H9 (cell line): ENCODE results near the gene BRPF1. TPM values are rescaled to one million over a fixed set of nuclear protein-coding genes. Genes with fewer than 3 reads are reported as not detected.
A peak's percentile ranks its signal among the peaks of the same experiment; 100 is the strongest.

Experiments used
- DNase-seq: peaks from one replicate; pipeline ENCODE4 v3.0.0-alpha.2; 2017
- H2AFZ ChIP-seq: one replicate; pipeline ENCODE4 v1.6.1; 2013; ENCODE audit warnings: mild to moderate bottlenecking, low read length, control low read depth, moderate library complexity
- H2AK5ac ChIP-seq: 2 replicates; pipeline ENCODE4 v1.6.1; 2013; ENCODE audit warnings: low read length, control low read depth, mixed read lengths; ENCODE audit not compliant: insufficient read length
- H2BK120ac ChIP-seq: one replicate; pipeline ENCODE4 v1.6.1; 2013; ENCODE audit warnings: low read depth, mild to moderate bottlenecking, low read length, control low read depth, inconsistent platforms; ENCODE audit not compliant: poor library complexity, severe bottlenecking
- H2BK12ac ChIP-seq: 2 replicates; pipeline ENCODE4 v1.6.1; 2013; ENCODE audit warnings: low read length, control low read depth, mixed read lengths, low read depth; ENCODE audit not compliant: insufficient read length
- H2BK15ac ChIP-seq: 2 replicates; pipeline ENCODE4 v1.6.1; 2013; ENCODE audit warnings: low read depth, low read length, control low read depth
- H2BK20ac ChIP-seq: one replicate; pipeline ENCODE4 v1.6.1; 2013; ENCODE audit warnings: low read depth, mild to moderate bottlenecking, low read length, control low read depth, inconsistent platforms; ENCODE audit not compliant: poor library complexity, severe bottlenecking
- H2BK5ac ChIP-seq: 2 replicates; pipeline ENCODE4 v1.6.1; 2013; ENCODE audit warnings: low read length, control low read depth, mixed read lengths; ENCODE audit not compliant: insufficient read length
- H3K14ac ChIP-seq: 2 replicates; pipeline ENCODE4 v1.6.1; 2013; ENCODE audit warnings: low read length, control low read depth; ENCODE audit not compliant: insufficient read depth
- H3K18ac ChIP-seq: 2 replicates; pipeline ENCODE4 v1.6.1; 2013; ENCODE audit warnings: low read depth, mild to moderate bottlenecking, mixed read lengths, low read length, control low read depth; ENCODE audit not compliant: insufficient read length
- H3K23ac ChIP-seq: 2 replicates; pipeline ENCODE4 v1.6.1; 2013; ENCODE audit warnings: low read length, control low read depth, mixed read lengths, low read depth; ENCODE audit not compliant: insufficient read length
- H3K23me2 ChIP-seq: 2 replicates; pipeline ENCODE4 v1.6.1; 2013; ENCODE audit warnings: low read depth, mild to moderate bottlenecking, mixed read lengths, low read length, control low read depth; ENCODE audit not compliant: insufficient read length, poor library complexity, severe bottlenecking
- H3K27ac ChIP-seq: 2 replicates; pipeline ENCODE4 v1.5.1; 2013; ENCODE audit warnings: low read length, control low read depth, mixed read lengths, low read depth; ENCODE audit not compliant: insufficient read length
- H3K27me3 ChIP-seq: 2 replicates; pipeline ENCODE4 v1.6.1; 2013; ENCODE audit warnings: low read length, control low read depth, inconsistent platforms; ENCODE audit not compliant: insufficient read depth
- H3K4ac ChIP-seq: 2 replicates; pipeline ENCODE4 v1.6.1; 2013; ENCODE audit warnings: low read depth, mild to moderate bottlenecking, control low read depth, inconsistent platforms, low read length, moderate library complexity
- H3K4me1 ChIP-seq: 2 replicates; pipeline ENCODE4 v1.6.1; 2013; ENCODE audit warnings: low read length, control low read depth, inconsistent platforms; ENCODE audit not compliant: insufficient read depth
- H3K4me2 ChIP-seq: 2 replicates; pipeline ENCODE4 v1.6.1; 2013; ENCODE audit warnings: low read length, control low read depth, mixed read lengths; ENCODE audit not compliant: insufficient read length, insufficient read depth
- H3K56ac ChIP-seq: 2 replicates; pipeline ENCODE4 v1.6.1; 2013; ENCODE audit warnings: low read depth, mild to moderate bottlenecking, mixed read lengths, low read length, control low read depth; ENCODE audit not compliant: insufficient read length
- H3K79me1 ChIP-seq: 2 replicates; pipeline ENCODE4 v1.6.1; 2013; ENCODE audit warnings: low read depth, mild to moderate bottlenecking, moderate library complexity, low read length, control low read depth, inconsistent platforms; ENCODE audit not compliant: insufficient read depth, poor library complexity, severe bottlenecking
- H3K79me2 ChIP-seq: 2 replicates; pipeline ENCODE4 v1.6.1; 2013; ENCODE audit warnings: low read length, control low read depth, inconsistent platforms; ENCODE audit not compliant: insufficient read depth
- H3K9ac ChIP-seq: 2 replicates; pipeline ENCODE4 v1.6.1; 2013; ENCODE audit warnings: low read length, control low read depth, mixed read lengths; ENCODE audit not compliant: insufficient read length; ENCODE audit errors: extremely low read depth
- H3K9me3 ChIP-seq: one replicate; pipeline ENCODE4 v1.6.1; 2013; ENCODE audit warnings: low read depth, low read length, inconsistent platforms; ENCODE audit not compliant: control insufficient read depth
- H3T11ph ChIP-seq: one replicate; pipeline ENCODE4 v1.6.1; 2013; ENCODE audit warnings: mild to moderate bottlenecking, low read length, control low read depth, inconsistent platforms
- H4K20me1 ChIP-seq: one replicate; pipeline ENCODE4 v1.6.1; 2013; ENCODE audit not compliant: control insufficient read depth, insufficient read length, insufficient read depth
- H4K5ac ChIP-seq: 2 replicates; pipeline ENCODE4 v1.6.1; 2013; ENCODE audit warnings: low read depth, mild to moderate bottlenecking, mixed read lengths, low read length, control low read depth; ENCODE audit not compliant: insufficient read length
- H4K8ac ChIP-seq: replicated peaks from 2 replicates; pipeline ENCODE4 v1.6.1; 2013; ENCODE audit warnings: low read length, control low read depth, mixed read lengths, low read depth; ENCODE audit not compliant: insufficient read length
- H4K91ac ChIP-seq: 2 replicates; pipeline ENCODE4 v1.6.1; 2013; ENCODE audit warnings: low read depth, mild to moderate bottlenecking, moderate library complexity, mixed read lengths, low read length, control low read depth; ENCODE audit not compliant: insufficient read length
- H3K27ac Mint-ChIP-seq, 3 experiments: 2 replicates in 2 of 3; 3 replicates in 1 of 3; pipeline ENCODE4 v1.8.0; 2020 to 2021; ENCODE audit warnings: mixed read lengths in 3 of 3, mild to moderate bottlenecking in 1 of 3, moderate library complexity in 1 of 3
- H3K27me3 Mint-ChIP-seq: 2 replicates; pipeline ENCODE4 v1.8.0; 2021; ENCODE audit warnings: low read depth, mild to moderate bottlenecking, moderate library complexity, mixed read lengths
- H3K36me3 Mint-ChIP-seq, 3 experiments: 2 replicates in 2 of 3; 3 replicates in 1 of 3; pipeline ENCODE4 v1.8.0; 2020 to 2021; ENCODE audit warnings: low read depth in 3 of 3, mixed read lengths in 3 of 3; ENCODE audit not compliant: insufficient read depth in 1 of 3
- H3K4me1 Mint-ChIP-seq, 2 experiments: 2 replicates each; pipeline ENCODE4 v1.8.0; 2020; ENCODE audit warnings: mixed read lengths in 2 of 2
- H3K4me3 Mint-ChIP-seq, 2 experiments: 2 replicates in 1 of 2; 3 replicates in 1 of 2; pipeline ENCODE4 v1.8.0; 2020 to 2021; ENCODE audit warnings: mild to moderate bottlenecking in 2 of 2, mixed read lengths in 2 of 2, moderate library complexity in 1 of 2
- H3K9me3 Mint-ChIP-seq, 2 experiments: 2 replicates in 1 of 2; 3 replicates in 1 of 2; pipeline ENCODE4 v1.8.0; 2020; ENCODE audit warnings: mild to moderate bottlenecking in 2 of 2, mixed read lengths in 2 of 2, moderate library complexity in 1 of 2
- WGBS: extraction: QIAGEN DNeasy Blood & Tissue Kit; methylation state at CpG from one replicate; pipeline ENCODE4 v1.1.7; 2013; ENCODE audit warnings: missing lambda C conversion rate, low lambda C conversion rate, mixed read lengths; ENCODE audit not compliant: insufficient read length; ENCODE audit errors: extremely low coverage; 5-methylcytosine and 5-hydroxymethylcytosine counted together
- total RNA-seq: library from RNA; stranded (reverse); gene quantifications from 2 replicates; pipeline ENCODE4 v1.2.1, GENCODE V29; 2021
- TF ChIP-seq, protein P1 (sequence below): fragments of 200-600 bp; sonication (generic); conservative IDR thresholded peaks from 3 replicates; pipeline ENCODE4 v1.8.0; 2021; ENCODE audit warnings: antibody characterized with exemption, mild to moderate bottlenecking

Gene BRPF1
- total RNA-seq, 1 experiment from 2014 or later, result 38.6 TPM

DNA sequence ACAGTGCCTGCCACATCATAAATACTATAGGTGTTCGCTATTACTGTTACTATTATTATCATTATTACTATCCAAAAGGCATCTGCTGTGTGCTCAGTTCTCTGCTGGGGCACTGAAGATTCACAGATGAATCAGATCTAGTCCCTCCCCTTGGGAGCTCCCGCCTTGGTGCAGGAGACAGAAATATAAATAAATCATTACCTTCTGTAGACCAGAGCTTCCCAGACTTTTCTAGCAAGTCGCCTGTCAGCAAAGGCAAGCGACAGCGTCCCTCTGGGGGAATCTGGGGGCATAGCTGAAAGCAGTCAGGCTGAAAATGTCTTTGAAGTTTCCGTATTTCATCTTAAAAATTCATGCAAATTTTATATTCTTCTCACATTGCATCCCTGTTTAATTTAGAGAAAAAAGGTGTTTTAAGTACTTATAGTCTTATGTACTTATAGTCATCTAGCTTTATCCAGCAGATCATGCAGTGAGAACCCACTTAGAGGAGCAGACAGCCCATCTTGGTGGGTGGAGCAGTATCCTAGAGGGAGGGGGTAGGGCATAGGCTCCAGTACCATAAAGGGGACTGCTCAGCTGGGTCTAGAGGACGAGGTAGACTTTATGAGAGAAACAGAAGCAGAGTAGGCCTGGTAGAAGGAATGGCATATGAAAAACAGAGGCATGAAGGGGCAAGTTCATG is 10.4 kb upstream of the BRPF1 start:
- no peaks in the 10 kb centered on the region for H4K20me1 ChIP-seq
- no peak overlapping the region for H4K8ac ChIP-seq
- no peak overlapping the region for H3K18ac ChIP-seq
- no peak overlapping the region for H2AFZ ChIP-seq
- TF ChIP-seq, protein P1, sequence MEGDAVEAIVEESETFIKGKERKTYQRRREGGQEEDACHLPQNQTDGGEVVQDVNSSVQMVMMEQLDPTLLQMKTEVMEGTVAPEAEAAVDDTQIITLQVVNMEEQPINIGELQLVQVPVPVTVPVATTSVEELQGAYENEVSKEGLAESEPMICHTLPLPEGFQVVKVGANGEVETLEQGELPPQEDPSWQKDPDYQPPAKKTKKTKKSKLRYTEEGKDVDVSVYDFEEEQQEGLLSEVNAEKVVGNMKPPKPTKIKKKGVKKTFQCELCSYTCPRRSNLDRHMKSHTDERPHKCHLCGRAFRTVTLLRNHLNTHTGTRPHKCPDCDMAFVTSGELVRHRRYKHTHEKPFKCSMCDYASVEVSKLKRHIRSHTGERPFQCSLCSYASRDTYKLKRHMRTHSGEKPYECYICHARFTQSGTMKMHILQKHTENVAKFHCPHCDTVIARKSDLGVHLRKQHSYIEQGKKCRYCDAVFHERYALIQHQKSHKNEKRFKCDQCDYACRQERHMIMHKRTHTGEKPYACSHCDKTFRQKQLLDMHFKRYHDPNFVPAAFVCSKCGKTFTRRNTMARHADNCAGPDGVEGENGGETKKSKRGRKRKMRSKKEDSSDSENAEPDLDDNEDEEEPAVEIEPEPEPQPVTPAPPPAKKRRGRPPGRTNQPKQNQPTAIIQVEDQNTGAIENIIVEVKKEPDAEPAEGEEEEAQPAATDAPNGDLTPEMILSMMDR, result no peak
- H3K79me2 ChIP-seq, result no peaks in the 10 kb centered on the region
- no peaks in the 10 kb centered on the region for H3K23me2 ChIP-seq
- H3K4me1 ChIP-seq, result no peaks in the 10 kb centered on the region
- no peak overlapping the region for H3K14ac ChIP-seq
- no peaks in the 10 kb centered on the region for H3K9me3 ChIP-seq
- H3K9me3 Mint-ChIP-seq, result no peaks in the 10 kb centered on the region
- H3K4ac ChIP-seq, result no peak overlapping the region
- H4K5ac ChIP-seq, result no peak overlapping the region
- no peak overlapping the region for H2BK20ac ChIP-seq
- no peak overlapping the region for H2BK12ac ChIP-seq
- H3K27me3 Mint-ChIP-seq, result peaks cover 7% of the 10 kb centered on the region
- peak overlapping the region in 1 of 3 experiments; percentile 74; a peak in 1 of 7 replicates for H3K27ac Mint-ChIP-seq
- H2AK5ac ChIP-seq, result no peak overlapping the region
- H3K4me2 ChIP-seq, result no peak overlapping the region
- H3K27ac ChIP-seq, result no peak overlapping the region
- H3K4me1 Mint-ChIP-seq, result peaks cover 5 to 6% of the 10 kb centered on the region in 2 experiments
- no peak overlapping the region for H4K91ac ChIP-seq
- no peaks in the 10 kb centered on the region for H3K79me1 ChIP-seq
- no peak overlapping the region for H3K4me3 Mint-ChIP-seq
- no peak overlapping the region for H3T11ph ChIP-seq
- H3K9ac ChIP-seq, result no peak overlapping the region
- no peak overlapping the region for H3K56ac ChIP-seq
- WGBS, result no CpG with 5 or more reads among the region's 7 CpGs
- no peak overlapping the region for H2BK5ac ChIP-seq
- no peak overlapping the region for H2BK15ac ChIP-seq
- H3K23ac ChIP-seq, result no peak overlapping the region
- DNase-seq, result no peak
- H2BK120ac ChIP-seq, result no peak overlapping the region
- no peaks in the 10 kb centered on the region for H3K27me3 ChIP-seq
- H3K36me3 Mint-ChIP-seq, result no peaks in the 10 kb centered on the region
